Activated B cell treated with CpG ODN at 0.5 μM for 24 hours (primary cell): ENCODE measurements around the gene LRRIQ3. TPM values are rescaled to one million over a fixed set of nuclear protein-coding genes. Genes with fewer than 3 reads are reported as not detected.

Source experiments
- ATAC-seq: fragments of 200-7000 bp; cut with Tn5 transposase; one replicate; pipeline ENCODE4 v1.10.0; 2021; ENCODE audit warnings: low read depth, mild to moderate bottlenecking, moderate library complexity
- CTCF ChIA-PET: fragments of 350-600 bp; sonication (Branson Sonifier 250); formaldehyde crosslinking; loops from one replicate; lab custom pipeline; 2021; ENCODE audit warnings: antibody characterized with exemption; lab: Charles Lee
- POLR2A ChIA-PET: fragments of 350-600 bp; sonication (Branson Sonifier 250); formaldehyde crosslinking; loops from one replicate; lab custom pipeline; 2021; ENCODE audit warnings: antibody characterized with exemption; lab: Charles Lee
- DNase-seq: peaks from one replicate; pipeline ENCODE4 v3.0.0; 2022
- H3K27ac Mint-ChIP-seq: one replicate; pipeline ENCODE4 v1.8.0; 2020; ENCODE audit warnings: mixed read lengths
- H3K27me3 Mint-ChIP-seq: one replicate; pipeline ENCODE4 v1.8.0; 2021; ENCODE audit warnings: mixed read lengths
- H3K36me3 Mint-ChIP-seq: one replicate; pipeline ENCODE4 v1.8.0; 2021; ENCODE audit warnings: low read depth, mixed read lengths
- H3K4me1 Mint-ChIP-seq: one replicate; pipeline ENCODE4 v1.8.0; 2021; ENCODE audit warnings: mixed read lengths
- H3K4me3 Mint-ChIP-seq: one replicate; pipeline ENCODE4 v1.8.0; 2020; ENCODE audit warnings: mild to moderate bottlenecking, mixed read lengths
- H3K9me3 Mint-ChIP-seq: one replicate; pipeline ENCODE4 v1.8.0; 2020; ENCODE audit warnings: mixed read lengths
- CTCF ChIP-seq: fragments of 200-600 bp; IDR thresholded peaks from one replicate; pipeline ENCODE4 v1.8.0; 2022; ENCODE audit warnings: antibody characterized with exemption, mild to moderate bottlenecking
- intact Hi-C: fragments of 100-400 bp; cut with micrococcal nuclease; formaldehyde crosslinking; loops from one replicate; pipeline ENCODE4 v1.15.1; 2024
- total RNA-seq: library from RNA; stranded (reverse); gene quantifications from 2 replicates; pipeline ENCODE4 v1.2.3, GENCODE V29; 2022

Gene LRRIQ3
- total RNA-seq, 1 donor from 2014 or later: 1.00 TPM

DNA sequence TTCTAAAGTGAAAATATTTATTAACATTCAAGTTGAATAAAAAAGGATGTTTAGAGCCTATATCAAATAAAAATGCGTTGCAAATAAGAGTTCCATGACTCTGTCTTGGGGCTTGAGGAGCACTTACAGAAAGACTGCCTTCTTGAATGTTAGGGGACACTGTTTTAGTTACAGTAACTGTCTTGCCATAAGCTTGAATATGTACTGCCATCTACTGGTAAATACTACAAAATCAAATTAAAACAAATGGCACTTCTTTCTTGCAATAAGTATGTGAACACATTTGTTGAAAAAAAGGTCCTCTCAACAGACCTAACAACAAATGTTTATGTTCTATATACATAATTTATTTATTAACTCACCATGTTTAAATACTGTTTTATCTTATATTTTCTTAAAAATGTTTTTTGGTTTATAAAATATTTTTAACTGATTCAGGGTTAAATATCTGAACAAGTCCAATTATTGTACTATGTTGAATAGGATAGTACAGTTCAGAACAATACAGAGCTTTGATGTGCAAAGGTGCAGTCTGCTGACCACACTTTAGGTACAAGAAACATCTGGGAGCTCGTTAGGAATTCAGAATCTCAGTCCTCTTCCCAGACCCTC, 199.5 kb downstream of the LRRIQ3 start:
- ChIA-PET CTCF (no interaction called here), POLR2A (no interaction called here)
- no peak for TF ChIP-seq CTCF
- intact Hi-C loops: no loop called here
- no peak overlapping the region for H3K27ac Mint-ChIP-seq
- no peaks in the 10 kb centered on the region for H3K4me1 Mint-ChIP-seq
- H3K4me3 Mint-ChIP-seq: no peak overlapping the region
- H3K27me3 Mint-ChIP-seq: no peaks in the 10 kb centered on the region
- H3K9me3 Mint-ChIP-seq: no peaks in the 10 kb centered on the region
- DNase-seq (no peak), ATAC-seq (no peak)
- H3K36me3 Mint-ChIP-seq: no peaks in the 10 kb centered on the region

- no peak for TF ChIP-seq CTCF
- Mint-ChIP-seq H3K4me3 (no peak overlapping the region), H3K4me1 (no peaks in the 10 kb centered on the region), H3K27me3 (no peaks in the 10 kb centered on the region), H3K36me3 (no peaks in the 10 kb centered on the region), H3K27ac (no peak overlapping the region), H3K9me3 (peaks cover 3% of the 10 kb centered on the region)
- CTCF ChIA-PET: no interaction called here
- POLR2A ChIA-PET: no interaction called here
- intact Hi-C loops: no loop called here
- no peak for DNase-seq
- no peak for ATAC-seq
Observed at GRCh38 chr1:73980324-73981040, 217.5 kb downstream of the LRRIQ3 start.

DNA sequence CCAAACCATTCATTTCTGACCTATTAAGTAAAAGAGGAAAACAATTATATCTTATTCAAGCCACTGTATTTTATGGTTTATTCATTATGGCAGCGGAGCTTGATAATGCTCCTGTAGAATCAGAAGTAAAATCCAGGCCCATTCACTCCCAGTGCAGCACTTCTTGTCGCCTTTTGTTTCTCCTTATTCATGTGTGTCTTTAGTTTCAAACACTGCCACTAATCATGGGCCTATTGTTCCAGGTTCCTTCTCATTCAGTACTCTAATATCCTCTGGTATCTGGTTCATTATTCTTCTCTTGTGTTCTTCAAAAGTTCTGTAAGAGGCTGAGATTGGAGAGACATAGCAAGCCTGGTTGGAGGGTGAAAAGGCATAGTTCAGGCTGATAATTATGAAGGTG, 218.3 kb downstream of the LRRIQ3 start:
- H3K27ac Mint-ChIP-seq: no peak overlapping the region
- no peaks in the 10 kb centered on the region for H3K4me1 Mint-ChIP-seq
- ChIA-PET POLR2A (no interaction called here), CTCF (no interaction called here)
- no peak for TF ChIP-seq CTCF
- H3K9me3 Mint-ChIP-seq: no peaks in the 10 kb centered on the region
- ATAC-seq (no peak), DNase-seq (no peak)
- H3K36me3 Mint-ChIP-seq: no peaks in the 10 kb centered on the region
- H3K27me3 Mint-ChIP-seq: no peaks in the 10 kb centered on the region
- intact Hi-C loops: no loop called here
- no peak overlapping the region for H3K4me3 Mint-ChIP-seq

GRCh38 chr1:73978964-73979363, 219.0 kb downstream of the LRRIQ3 start:
- no peaks in the 10 kb centered on the region for H3K27me3 Mint-ChIP-seq
- ATAC-seq (no peak), DNase-seq (no peak)
- H3K27ac Mint-ChIP-seq: no peak overlapping the region
- no peak for TF ChIP-seq CTCF
- H3K9me3 Mint-ChIP-seq: no peaks in the 10 kb centered on the region
- ChIA-PET POLR2A (no interaction called here), CTCF (no interaction called here)
- H3K4me1 Mint-ChIP-seq: no peaks in the 10 kb centered on the region
- intact Hi-C loops: no loop called here
- H3K36me3 Mint-ChIP-seq: no peaks in the 10 kb centered on the region
- no peak overlapping the region for H3K4me3 Mint-ChIP-seq

Other genes with a start within 250 kb of the LRRIQ3 start
- gene FPGT, start 66 bp upstream of the LRRIQ3 start, total RNA-seq: 10.1 and 12.0 TPM in 2 replicates
- gene TNNI3K, start 37.2 kb upstream of the LRRIQ3 start, total RNA-seq: not detected in 2 replicates